GM23338 (cell line): ENCODE results near the gene CYTH1.

Source experiments
- CTCF ChIP-seq, 2 experiments: fragments of 200-600 bp in 1 of 2; sonication (generic) in 1 of 2; conservative IDR thresholded peaks; 2 replicates each; pipeline versions ENCODE4 v1.5.1 to v1.6.1; 2016 to 2017; ENCODE audit warnings: antibody characterized with exemption in 2 of 2, low read depth in 2 of 2, mild to moderate bottlenecking in 2 of 2, moderate library complexity in 1 of 2
- EZH2 ChIP-seq: fragments of 200-600 bp; sonication (generic); IDR thresholded peaks from one replicate; pipeline ENCODE4 v1.8.0; 2017; ENCODE audit warnings: antibody characterized with exemption, mild to moderate bottlenecking, low read depth; ENCODE audit not compliant: unreplicated experiment
- EZH2phosphoT487 ChIP-seq: fragments of 200-600 bp; sonication (generic); IDR thresholded peaks from one replicate; pipeline ENCODE4 v1.8.1; 2018; ENCODE audit warnings: antibody characterized with exemption; ENCODE audit not compliant: unreplicated experiment
- ZNF114 ChIP-seq: fragments of 250-450 bp; sonication (Bioruptor Pico); IDR thresholded peaks from 2 replicates; pipeline ENCODE4 v1.5.0; 2020; ENCODE audit warnings: mild to moderate bottlenecking, moderate library complexity

DNA sequence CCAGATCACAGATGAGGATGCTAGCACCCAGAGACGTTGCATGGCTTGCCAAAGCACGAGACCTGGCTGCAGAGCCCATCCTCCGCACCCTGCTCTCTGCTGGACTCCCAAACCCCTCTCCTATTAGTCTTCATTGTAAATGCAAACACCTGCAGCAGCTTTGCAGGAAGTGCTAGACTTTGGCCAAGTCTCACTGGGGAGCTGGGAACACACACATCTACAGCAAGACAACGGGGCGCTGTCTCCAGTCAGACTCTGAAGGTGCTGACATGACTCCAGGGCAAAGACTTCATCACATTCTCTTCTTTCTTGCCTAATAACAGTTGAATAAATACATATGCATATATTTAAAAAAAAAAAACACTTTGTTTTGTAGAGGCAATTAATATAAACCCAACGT lies 43.8 kb downstream of the CYTH1 start:
- TF ChIP-seq EZH2: no peak
- TF ChIP-seq CTCF (conservative IDR thresholded peaks at IDR 0.05; ENCODE audit: low read depth in 2 of 2): no peak
- no peak for TF ChIP-seq EZH2phosphoT487
- no peak for TF ChIP-seq ZNF114 (CRISPR knock-in tag)
